Epithelial cell of prostate (primary cell): ENCODE results near the gene STS.

Experiments
- DNase-seq: peaks from one replicate; pipeline ENCODE4 v3.0.0-alpha.2; 2011; ENCODE audit warnings: low read depth, low spot score
- H3K27ac ChIP-seq: fragments of 450-650 bp; 2 replicates; pipeline ENCODE4 v1.5.1; 2017; ENCODE audit warnings: mild to moderate bottlenecking

STS gene

GRCh38 chrX:7147413-7147977 lies at the start of gene STS:
TSS of gene STS (plus strand) at chrX:7147712. CDS start at chrX:7253200, 105,488 bp downstream.
- DNase-seq: no peak
- H3K27ac ChIP-seq: peak within 1 kb of the TSS; percentile 62

- no peak overlapping the region for H3K27ac ChIP-seq
- no peak for DNase-seq
Measured at GRCh38 chrX:7100022-7100421, 47.5 kb upstream of the STS start.

DNA sequence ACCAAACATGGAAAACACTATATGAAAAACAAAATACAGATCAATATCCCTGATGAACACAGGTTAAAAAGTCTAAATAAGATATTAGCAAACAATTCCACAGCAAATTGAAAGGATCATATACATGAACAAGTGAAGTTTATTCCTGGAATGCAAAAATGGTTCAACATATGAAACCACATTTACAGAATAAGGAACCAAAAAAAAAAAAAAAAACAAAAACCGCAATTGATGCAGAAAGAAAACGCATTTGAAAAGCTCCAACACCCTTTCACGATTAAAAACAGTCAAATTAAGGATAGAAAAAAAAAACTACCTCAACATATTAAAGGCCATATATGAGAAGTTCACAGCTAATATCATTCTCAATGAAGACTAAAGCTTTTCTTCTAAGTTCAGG lies 45.4 kb upstream of the STS start:
- DNase-seq: no peak
- H3K27ac ChIP-seq: no peak overlapping the region

DNA sequence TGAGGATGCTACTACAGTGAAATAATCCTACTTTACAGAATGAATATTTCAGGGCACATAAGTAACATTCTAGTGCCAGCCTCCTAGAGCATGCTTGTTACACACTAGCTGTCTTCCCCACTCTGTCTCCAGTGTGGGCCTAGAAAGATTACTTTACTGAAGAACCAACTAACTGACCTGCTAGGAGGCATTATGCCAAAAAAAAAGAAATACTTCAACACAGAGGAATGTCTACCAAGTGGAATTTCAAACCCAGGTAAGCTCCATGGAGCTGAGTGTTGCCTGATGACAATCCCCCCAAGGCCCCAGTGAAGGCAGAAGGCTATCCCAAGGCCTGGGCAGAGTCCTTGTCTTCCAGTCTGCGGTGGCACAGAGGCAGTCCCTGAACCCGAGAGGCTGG lies 40.9 kb upstream of the STS start:
- no peak for DNase-seq
- H3K27ac ChIP-seq: no peak overlapping the region

- H3K27ac ChIP-seq: no peak overlapping the region
- DNase-seq: no peak
Measured at GRCh38 chrX:7108030-7108429, 39.5 kb upstream of the STS start.

GRCh38 chrX:7109049-7109531 lies 38.4 kb upstream of the STS start:
- no peak overlapping the region for H3K27ac ChIP-seq
- DNase-seq: no peak

DNA sequence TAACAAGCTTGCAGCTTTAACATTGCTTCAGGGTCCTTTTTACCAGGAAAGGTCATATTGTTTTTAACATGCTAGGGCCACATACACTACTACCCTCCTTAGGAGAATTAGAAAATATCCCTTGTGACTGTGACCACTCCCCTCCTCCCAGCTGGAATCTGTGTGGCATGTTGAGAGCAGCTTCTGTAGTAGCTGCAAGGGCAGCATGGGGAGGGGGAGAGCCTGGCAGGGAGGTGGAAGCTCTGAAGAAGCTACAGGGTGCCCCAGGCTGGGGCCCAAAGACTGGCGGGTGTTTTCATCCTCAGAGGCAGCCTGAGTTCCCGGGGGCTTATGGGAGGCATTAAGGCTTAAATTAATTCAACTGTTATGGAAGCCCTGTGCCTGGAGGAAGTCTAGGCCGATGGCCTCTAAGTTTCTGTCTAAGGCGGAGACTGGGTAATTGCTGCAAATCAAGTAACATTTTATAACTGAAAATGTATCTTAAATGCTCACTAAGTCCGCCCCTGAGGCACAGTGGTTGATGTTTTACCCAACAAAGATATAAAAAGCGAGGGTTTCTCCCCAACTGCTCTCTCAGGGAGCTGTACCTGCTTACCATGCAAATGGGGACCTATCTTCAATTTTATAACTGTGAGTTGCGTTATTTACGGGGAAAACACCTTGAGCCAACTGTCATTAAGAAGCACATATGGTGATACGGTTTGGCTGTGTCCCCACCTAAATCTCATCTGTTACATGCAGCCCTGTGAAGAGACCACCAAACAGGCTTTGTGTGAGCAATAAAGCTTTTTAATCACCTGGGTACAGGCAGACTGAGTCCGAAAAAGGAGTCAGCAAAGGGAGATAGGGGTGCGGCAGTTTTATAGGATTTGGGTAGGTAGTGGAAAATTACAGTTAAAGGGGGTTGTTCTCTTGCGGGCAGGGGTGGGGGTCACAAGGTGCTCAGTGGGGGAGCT lies 37.4 kb upstream of the STS start:
- no peak overlapping the region for H3K27ac ChIP-seq
- DNase-seq: no peak

DNA sequence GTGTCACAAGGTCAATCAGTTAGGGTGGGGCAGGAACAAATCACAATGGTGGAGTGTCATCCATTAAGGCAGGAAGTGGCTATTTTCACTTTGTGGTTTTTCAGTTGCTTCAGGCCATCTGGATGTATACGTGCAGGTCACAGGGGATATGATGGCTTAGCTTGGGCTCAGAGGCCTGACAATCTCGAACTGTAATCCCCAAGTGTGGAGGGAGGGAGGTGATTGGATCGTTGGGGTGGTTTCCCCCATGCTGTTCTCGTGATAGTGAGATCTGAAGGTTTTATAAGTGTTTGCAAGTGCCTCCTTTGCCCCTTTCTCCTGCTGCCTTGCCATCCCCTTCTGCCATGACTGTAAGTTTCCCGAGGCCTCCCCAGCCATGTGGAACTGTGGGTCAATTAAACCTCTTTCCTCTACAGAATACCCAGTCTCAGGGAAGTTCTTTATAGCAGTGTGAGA lies 36.7 kb upstream of the STS start:
- no peak for DNase-seq
- no peak overlapping the region for H3K27ac ChIP-seq

- DNase-seq: no peak
- H3K27ac ChIP-seq: no peak overlapping the region
Measured at GRCh38 chrX:7111518-7111917, 36.0 kb upstream of the STS start.

DNA sequence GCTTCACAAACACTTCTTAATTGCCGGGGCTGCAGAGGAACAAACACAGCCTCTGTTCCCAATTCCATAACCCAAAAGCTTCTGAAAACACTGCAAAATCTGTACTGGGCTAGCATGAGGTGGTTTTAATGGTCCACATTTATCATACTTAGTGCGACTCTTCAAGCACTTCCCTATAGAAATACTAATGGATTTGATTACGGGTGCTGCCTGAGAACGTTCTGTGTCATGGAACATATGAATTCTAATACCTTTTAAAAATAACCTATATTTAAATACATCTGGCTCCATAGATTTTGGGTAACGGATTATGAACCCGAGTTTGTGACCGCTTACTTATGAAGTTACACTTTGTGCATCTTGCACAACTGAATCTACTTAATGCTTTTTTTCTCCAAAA lies 35.4 kb upstream of the STS start:
- DNase-seq: no peak

GRCh38 chrX:7115557-7115956 lies 32.0 kb upstream of the STS start:
- H3K27ac ChIP-seq: no peak overlapping the region
- no peak for DNase-seq

More for the DNA sequence above, 35.4 kb upstream of the STS start:
- no peak overlapping the region for H3K27ac ChIP-seq

GRCh38 chrX:7116081-7116480 lies 31.4 kb upstream of the STS start:
- DNase-seq: no peak
- no peak overlapping the region for H3K27ac ChIP-seq

GRCh38 chrX:7117587-7117986 lies 29.9 kb upstream of the STS start:
- no peak for DNase-seq

DNA sequence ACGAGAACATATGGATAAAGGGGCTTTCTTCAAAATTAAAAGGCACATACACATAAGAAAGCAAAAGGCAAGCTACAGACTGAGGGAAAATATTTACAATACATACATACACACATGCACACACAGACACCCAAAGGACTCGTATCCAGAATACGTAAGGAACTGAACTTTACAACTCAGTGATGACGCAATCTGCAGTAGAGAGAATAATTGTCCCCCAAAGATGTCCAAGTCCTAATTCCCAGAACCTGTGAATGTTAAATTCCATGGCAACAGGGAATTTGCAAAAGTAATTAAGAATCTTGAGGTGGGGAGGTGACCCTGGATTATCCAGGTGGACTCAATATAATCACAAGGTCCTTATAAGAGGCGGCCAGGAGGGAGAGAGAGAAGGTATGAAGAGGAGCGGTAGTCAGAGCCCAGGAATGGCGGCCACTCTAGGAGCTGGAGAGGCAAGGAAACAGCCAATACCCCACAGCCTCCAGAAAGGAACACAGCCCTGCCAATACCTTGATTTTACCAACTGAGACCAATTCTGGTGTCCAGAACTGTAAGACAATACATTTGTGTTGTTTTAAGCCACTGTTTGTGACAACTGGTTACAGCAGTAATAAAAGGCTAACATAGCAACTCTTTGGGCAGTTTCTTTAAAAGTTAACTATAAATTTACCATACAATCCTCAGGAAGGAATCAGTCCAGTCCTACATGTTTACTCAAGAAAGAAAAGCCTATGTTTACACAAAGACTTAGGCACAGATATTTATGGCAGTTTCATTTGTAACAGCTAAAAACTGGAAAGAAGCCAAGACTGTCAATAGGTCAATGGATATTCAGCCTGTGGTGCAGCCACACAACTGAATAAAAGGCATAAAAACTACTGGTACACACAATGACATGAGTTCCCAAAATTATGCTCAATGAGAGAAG lies 27.3 kb upstream of the STS start:
- peak overlapping the region; percentile 42 for H3K27ac ChIP-seq
- DNase-seq: no peak

More at GRCh38 chrX:7117587-7117986, 29.9 kb upstream of the STS start:
- H3K27ac ChIP-seq: no peak overlapping the region

GRCh38 chrX:7120878-7121219 lies 26.7 kb upstream of the STS start:
- H3K27ac ChIP-seq: peak overlapping the region; percentile 42
- DNase-seq: no peak

DNA sequence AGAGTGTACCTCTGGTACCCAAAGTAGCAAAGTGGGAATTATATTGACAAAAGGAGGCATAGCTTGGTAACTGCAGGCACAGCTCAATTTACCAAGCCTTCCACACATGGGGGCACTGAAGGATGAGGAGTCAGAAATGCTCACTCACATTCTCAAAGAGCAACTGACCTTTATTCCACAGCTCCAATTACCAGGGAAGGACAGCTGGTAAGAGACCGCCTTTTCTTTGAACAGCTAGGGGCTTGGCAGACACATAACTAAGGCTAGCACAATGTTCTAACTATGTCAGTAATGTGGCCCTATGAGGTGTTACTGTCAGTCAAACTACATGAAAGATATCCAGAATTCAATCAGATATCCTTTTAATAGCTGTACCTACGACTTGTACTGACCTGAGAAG lies 20.5 kb upstream of the STS start:
- no peak for DNase-seq
- H3K27ac ChIP-seq: no peak overlapping the region

DNA sequence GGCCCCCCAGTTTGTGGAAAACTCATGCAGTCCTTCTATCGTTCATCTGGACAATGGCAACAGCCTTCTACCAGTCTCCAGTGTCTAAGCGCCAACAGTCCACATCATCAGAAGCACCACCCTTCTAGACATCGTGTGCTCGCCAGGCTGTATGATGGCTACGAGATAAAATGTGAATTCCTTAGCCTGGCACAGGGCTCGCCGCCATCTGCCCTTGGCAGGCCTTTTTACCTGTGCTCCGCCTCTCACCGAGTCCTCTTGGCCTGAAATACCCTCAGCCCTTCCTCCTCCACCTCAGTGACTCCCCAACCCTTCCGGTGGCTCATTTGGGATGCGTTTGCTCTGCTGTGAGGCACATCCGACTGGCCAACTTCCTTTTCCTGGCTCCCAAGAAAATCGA lies 15.9 kb upstream of the STS start:
- H3K27ac ChIP-seq: peak overlapping the region; percentile 65
- no peak for DNase-seq

- peak overlapping the region; percentile 65 for H3K27ac ChIP-seq
- DNase-seq: peak; percentile 79
Measured at GRCh38 chrX:7132335-7133049, 15.0 kb upstream of the STS start.

DNA sequence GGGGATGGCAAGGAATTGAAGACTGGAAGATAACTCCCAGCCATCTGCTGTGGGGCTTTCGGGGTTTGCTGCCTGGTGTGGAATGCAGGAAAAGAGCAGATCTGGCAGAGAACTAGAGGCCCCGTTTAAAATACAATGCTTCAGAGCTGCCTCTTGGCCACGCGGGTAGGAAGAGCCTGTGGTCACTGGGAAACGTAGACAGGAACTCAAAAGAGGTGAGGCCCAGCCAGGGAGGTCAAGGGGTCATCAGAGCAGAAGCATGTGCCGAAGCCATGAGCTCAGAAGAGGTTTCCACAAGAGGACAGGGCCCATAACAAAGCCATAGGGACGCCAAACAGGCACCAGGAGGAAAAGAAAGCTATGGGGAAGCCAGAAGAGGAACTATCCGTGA lies 14.5 kb upstream of the STS start:
- DNase-seq: no peak
- peak overlapping the region; percentile 65 for H3K27ac ChIP-seq

GRCh38 chrX:7134981-7135380 lies 12.5 kb upstream of the STS start:
- no peak overlapping the region for H3K27ac ChIP-seq
- DNase-seq: no peak
